ENCODE data around the gene AQP6.

GRCh38 chr12:49939707-49940106 lies 33.0 kb upstream of the AQP6 start:
- TF ChIP-seq CTCF (IDR thresholded peaks at IDR 0.05) (no peak), POLR2AphosphoS5 (IDR thresholded peaks at IDR 0.05) (no peak)
